NOMO-1 treated with dmso at 0.1 percent for 144 hours (cell line): ENCODE data around the gene TMEM179B.
"Not testable (repeated sequence)": the region's sequence is repeated elsewhere in the genome, so short reads cannot be mapped to it uniquely, and the experiment has no call there.

ENCODE experiments used
- DNase-seq: peaks from one replicate; lab custom pipeline; 2025; ENCODE audit not compliant: unreplicated experiment; lab: John Stamatoyannopoulos, UW

TMEM179B gene

DNA sequence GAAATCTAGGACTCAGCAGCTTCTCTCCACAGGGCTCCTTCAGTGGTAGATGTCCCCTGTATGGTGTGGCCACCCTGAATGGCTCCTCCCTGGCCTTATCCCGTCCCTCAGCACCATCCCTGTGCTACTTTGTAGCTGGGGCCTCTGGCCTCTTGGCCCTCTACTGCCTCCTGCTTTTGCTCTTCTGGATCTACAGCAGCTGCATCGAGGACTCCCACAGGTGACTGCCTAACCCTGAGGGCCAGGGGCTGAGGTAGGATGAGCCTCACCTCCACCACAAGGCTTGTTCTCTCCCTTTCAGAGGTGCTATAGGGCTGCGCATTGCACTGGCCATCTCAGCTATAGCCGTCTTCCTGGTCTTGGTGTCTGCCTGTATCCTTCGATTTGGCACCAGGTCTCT is 1.8 kb downstream of the TMEM179B start:
- no peak for DNase-seq

DNA sequence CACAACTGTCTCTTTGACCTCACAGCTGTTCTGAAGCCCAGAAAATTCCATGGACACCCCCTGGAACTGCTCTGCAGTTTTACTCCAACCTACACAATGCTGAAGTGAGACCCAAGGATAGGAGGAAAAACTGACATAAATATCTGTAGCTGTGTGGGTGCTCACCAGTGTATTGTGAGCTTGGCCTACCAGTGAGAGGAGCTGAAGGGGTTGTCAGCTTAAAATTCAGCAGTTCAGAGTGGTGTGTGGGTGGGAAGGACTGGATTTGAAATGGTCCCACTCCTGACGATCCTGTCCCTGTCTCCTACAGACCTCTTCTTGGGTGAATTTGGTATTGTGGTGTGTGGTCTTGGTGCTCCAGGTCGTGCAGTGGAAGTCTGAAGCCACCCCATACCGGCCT is 2.4 kb downstream of the TMEM179B start:
- no peak for DNase-seq

DNA sequence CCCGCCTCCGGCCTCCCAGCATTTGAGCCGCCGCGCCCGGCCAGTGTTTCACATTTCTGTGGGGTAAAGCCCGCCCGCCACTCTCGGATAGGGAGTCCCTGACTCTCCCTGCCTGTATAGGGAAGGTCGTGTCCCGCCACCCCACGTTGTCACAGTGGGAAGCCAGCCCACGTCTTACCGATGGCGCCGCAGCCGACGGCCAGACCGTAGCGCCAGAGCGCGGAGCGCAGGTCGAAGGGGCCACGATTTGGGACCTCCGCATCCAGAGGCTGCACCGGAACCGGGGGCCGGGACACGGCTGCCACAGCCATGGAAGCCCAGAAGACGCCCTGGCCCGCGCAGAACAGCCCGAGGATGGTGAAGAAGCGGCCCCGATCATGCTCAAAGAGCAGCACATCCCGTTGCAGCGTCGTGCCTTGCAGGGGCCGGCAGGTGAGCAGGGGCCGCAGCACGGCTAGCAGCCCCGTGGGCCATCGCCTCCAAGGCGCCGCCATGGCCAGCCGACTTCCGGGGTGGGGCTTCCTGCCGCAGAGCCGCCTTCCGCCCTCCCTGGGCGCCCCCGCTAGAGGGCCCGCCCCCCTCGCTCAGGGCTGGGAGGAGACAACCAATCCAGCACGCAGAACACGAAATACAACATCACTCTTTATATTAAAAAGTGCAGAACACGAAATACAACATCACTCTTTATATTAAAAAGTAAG is 4.4 kb downstream of the TMEM179B start, which contains the start of gene TMEM223:
TSS of gene TMEM223 (minus strand) at position 506 of the 701 bp plus-strand sequence. CDS start at position 494, 12 bp downstream.
- DNase-seq = peak; percentile 86

DNA sequence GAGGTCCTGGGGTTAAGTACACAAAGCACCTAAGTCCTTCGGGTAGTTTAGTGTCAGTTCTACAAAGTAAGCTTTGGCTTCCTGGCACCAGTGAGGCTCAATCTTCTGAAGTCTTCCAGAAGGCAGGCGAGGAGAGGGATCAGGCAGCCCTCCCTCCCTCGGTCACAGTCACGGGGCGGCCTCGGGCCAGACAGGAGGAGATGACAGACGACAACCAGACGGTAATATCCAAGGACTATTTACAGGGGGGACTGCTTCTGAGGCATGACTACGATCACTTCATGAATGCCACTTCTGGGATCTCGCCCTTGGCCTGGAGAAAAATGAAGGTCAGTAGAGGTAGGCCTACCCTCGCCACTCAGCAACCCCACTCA is 5.0 kb downstream of the TMEM179B start:
- no peak for DNase-seq

DNA sequence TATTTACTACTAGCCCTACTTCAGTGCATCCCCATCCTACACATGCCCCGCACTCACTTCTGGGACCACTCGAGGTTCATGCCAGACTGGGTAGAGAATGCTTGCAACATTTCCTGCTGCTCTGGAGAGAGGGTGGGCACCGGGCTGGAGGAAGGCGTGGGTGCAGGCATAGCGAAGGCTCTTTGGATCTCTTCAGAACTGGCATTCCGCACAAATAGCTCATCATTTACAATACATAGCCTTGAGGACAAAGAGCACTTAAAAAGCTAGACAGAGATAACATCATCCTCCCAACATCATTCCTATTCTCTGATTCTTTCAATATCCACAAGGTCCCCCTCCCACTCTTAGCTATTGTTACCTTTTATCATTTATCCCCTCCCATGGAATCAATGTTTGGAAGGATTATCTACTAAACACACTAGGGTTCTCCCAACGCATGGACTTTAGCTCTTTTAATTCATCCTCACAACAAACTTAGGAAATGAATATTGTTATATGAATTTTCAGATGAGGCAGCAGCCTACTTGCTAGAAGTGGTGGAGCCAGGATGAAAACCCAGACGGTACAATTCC is 7.1 kb downstream of the TMEM179B start:
- DNase-seq = no peak

DNA sequence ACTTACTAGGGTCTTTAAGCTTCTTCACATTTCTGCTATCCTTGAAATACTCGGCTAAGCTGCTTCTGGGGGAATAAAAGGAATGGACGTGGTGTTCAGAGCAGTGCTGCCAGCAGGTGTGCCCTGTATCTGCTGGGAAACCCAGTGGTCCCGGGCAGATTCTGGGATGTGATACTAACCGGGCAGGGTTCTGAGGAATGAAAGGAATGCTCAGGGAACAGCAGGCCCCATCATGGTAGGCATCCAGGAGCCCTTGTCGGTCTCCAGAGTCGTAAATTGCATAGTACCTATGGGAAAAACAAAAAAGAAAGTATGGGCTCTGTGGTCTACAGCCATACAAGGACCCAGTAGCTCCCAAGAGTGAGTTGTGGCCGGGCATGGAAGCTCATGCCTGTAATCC is 9.1 kb downstream of the TMEM179B start:
- no peak for DNase-seq

DNA sequence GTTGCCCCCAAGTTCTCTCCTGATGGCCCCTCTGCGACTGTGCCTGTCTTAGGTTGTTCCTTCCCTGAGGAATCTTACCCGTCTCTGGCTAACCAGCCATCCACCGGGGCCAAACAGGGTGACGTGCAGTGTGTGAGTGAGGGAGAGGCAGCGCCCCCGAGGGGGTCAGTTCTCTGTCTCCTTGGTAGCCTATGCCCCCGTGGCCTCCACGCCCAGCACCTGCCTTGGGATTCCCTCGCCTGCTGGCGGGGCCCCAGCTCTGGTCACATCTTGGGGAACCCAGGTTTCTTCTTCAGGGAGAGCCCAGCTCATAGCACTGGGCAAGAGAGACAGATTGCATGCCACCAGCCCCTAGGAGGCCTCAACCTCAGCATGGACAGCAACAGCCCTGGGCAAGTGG is 12.3 kb downstream of the TMEM179B start:
- no peak for DNase-seq

DNA sequence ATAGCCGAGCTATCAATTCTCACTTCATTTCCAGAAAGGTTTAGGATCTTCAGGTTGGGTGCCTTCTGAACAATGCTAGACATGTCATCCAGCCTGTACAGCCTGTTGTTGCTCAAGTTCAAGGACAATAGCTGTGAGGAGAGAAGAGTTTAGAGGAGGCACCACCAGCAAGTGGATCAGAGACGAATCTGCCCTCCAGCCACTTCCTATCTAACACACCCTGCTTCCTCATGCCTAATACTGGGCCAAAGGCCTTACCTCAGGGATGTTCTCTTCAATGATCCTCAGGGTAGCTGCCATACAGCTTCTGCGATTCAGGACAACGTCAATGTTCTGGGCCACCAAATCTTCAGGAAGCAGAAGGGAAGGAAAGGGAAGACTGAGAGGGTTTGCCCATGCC is 13.9 kb downstream of the TMEM179B start:
- DNase-seq = no peak

DNA sequence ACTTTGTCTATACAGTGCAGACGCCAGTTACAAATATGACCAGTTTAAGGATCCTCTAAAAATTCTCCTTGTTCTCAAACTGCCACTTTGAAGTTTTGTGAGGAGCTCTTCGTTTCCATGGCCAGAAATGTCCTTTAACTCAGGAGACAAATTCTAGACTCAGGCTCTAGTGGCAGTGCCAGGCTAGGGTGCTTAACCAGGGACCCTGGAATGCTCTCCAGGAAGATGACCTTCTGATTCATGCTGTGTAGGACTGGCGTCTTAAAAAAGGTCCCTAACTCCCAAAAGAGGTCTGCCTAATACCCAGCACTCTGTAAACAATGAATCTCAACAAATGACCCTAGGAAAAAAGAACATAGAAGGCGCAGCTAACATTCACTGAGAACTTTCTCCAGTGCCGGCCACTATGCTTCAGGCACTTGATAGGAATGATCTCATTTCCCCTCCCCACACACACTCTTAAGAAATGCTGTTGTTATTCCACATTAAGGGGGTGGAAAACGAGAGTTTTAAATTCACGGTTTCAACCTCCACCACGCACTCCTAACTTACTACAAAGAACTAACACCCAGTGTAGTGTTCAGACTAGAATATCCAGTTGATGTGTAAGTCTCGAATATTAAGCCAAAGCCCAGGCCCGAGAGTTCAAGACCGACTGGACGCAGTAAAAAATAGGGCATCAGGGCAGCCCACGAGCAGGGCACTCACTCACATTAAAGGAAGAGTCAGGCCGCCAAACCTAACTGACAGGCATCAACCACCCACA is 17.3 kb downstream of the TMEM179B start:
- DNase-seq = no peak

DNA sequence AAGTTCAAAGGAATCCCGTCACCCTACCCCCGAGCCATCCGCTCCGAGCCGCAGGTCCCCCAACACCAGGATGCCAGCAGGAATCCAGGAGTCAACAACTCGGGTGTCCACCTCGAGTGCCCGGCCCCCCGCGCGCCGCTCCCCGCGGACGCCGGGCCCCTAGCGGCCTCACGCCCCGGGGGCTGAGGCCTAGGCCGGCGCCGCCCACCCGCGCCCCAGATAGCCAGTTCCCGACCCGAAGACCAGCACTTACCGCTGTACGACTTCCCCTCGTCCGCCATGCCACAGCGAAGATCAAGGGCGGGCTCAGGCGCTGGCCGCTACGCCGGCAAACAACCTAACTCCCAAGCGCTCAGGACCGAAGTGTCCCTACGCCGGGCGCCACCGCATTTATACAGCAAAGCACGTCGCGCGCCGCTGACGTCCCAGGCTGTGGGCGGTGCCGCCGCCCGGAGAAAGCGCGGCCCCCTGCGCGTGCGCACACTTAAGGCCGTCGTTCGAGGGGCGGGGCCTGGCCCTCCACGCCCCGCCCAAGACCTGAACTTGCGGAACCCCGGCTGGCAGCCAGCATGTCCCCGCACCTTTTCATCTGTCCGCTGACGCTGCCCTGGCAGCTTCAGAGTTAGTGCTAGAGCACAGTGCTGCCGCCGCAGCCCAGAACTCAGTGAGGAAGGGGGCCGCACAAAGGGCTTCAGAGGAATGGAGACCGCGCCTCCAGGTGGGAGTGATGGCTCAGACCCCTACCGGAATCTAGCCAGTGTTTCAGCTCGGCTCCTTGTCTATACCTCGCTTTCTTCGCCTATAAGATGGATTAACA is 18.1 kb downstream of the TMEM179B start, which contains the start of gene NXF1:
TSS of gene NXF1 (minus strand) at position 365 of the 817 bp plus-strand sequence. CDS start at position 281, 84 bp downstream.
- peak; percentile 89 for DNase-seq

DNA sequence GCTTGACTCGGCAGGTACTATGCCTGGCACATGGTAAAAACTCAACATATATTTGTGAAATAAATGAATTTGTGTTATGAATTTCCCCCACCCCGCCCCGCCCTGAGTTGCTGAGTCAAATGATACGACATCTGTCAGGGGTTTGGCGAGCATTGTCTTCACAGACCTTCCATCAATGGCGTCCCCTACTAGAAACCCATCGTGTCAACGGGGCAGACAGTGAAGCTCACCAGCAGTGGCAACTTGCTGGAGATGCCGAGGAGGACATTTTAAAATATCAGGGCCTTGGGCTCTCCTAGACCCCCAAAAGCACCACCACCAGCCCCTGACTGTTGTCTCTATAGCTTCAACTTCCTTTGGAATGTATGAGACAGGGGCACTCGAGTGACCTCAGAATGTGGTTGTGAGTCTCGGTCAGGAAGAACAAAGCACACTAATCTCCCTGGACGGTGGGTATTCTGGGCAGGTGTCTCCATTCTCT is 18.8 kb downstream of the TMEM179B start:
- DNase-seq = no peak

DNA sequence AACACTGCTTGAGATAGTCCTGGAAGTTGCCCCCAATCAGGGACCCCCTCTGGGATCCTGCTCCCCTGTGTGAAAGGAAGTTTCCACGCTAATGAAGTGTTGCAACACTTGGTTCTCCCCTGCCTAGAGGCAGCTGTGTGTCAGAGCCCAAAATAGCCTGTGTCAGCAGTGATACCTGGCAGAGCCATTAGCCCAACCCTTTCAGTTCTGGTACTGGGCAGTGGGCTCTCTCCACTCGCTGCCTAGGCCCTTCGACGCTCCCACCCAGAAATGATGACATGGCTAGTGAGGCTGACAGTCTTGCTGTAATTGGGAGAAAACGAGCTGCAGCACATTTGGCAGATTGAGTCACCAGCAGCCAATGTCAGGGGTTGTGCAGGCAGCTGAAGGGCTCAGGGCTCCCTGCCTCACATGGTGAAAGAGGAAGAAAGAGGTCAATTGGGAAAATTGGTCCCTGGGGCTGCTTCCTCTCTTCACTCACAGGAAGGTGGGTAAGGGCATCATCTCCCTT is 19.5 kb downstream of the TMEM179B start:
- peak; percentile 84 for DNase-seq

DNA sequence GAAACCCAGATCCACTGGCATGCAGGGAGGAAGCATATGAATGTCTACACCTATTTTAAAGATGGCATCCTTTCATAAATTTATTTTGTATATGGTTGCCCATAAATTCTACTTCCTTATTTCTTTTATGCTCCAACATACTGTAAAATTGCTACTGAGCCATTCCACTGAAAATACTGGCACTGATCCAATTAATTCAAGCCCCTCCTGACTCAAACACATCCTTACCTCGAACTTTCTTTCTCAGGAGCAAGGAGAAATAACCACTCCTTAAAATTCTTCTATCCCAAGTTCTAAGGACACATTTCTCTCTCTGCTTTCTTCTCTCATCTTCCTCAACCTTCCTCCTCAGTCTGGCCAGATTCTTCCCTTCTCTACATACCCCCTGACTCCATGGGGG is 23.5 kb downstream of the TMEM179B start:
- DNase-seq = no peak

DNA sequence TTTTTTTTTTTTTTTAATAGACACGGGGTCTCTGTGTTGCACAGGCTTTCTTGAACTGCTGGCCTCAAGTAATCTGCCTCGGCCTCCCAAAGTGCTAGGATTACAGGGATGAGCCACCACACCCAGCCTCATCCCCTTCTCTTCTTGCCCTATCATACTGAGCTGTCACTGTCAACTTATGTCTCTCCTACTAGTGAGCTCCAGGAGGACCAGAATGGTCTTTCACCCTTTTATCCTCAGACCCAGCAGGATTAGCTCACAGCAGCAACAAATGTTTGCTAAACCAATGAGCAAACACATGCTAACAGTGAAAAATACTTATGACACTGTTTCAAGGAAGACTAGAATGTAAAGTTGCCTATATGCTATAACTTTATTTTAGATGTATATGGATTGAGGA is 24.5 kb downstream of the TMEM179B start:
- DNase-seq = no peak

DNA sequence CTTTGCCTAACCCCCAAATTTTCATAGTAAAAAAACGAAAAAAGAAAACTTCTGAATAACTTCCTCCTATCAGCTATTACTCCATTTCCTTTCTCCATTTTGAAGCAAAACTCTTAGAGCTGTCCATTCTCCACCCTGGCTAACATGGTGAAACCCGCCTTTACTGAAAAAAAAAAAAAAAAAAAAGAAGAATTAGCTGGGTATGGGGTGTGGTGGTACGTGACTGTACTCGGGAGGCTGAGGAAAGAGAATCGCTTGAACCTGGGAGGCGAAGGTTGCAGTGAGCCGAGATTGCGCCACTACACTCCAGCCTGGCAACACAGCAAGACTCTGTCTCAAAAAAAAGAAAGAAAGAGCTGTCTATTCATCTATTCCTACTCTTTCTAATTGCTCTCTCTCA is 29.4 kb downstream of the TMEM179B start:
- DNase-seq = peak; percentile 85

DNA sequence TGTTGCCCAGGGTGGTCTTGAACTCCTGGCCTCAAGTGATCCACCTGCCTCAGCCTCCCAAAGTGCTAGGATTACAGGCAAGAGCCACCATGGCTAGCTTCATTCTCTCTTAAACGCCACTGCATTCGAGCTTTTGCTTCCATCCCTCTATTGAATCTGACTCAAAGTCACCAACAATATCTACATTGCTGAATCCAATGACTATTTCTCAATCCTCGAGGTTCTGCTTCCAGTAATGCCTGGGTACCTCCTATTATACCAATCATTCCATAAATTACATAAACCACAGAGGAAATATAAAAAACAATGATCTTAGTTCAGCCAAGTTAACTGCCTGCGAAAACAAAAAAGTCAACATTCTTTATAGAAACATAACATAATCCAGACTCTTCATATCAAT is 29.9 kb downstream of the TMEM179B start:
- no peak for DNase-seq

DNA sequence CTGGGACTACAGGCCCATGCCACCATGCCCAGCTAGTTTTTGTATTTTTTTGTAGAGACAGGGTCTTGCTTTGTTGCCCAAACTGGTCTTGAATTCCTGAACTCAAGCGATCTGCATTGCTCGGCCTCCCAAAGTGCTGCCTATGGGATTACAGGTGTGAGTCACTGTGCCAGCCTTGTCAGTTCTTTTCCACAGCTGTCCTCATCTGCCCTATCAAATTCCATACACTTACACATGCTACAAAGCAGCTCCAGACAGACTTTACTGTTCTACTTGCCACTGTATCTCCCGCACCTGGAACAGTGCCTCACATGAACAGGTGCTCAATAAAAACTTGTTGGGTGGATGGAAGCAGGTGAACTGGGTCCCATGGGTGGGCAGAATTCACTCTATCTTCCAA is 36.5 kb downstream of the TMEM179B start:
- DNase-seq = no peak

DNA sequence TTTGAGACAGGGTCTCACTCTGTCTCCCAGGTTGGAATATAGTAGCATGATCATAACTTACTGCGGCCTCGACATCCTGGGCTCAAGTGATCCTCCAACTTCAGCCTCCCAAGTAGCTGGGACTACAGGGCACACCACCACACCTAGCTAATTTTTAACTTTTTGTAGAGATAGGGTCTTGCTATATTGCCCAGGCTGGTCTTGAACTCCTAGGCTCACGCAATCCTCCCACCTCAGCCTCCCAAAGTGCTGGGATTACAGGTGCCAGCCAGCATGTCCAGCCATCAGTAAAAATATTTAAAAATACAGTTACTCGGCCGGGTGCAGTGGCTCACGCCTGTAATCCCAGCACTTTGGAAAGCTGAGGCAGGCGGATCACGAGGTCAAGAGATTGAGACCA is 40.9 kb downstream of the TMEM179B start:
- DNase-seq = not testable (repeated sequence)

DNA sequence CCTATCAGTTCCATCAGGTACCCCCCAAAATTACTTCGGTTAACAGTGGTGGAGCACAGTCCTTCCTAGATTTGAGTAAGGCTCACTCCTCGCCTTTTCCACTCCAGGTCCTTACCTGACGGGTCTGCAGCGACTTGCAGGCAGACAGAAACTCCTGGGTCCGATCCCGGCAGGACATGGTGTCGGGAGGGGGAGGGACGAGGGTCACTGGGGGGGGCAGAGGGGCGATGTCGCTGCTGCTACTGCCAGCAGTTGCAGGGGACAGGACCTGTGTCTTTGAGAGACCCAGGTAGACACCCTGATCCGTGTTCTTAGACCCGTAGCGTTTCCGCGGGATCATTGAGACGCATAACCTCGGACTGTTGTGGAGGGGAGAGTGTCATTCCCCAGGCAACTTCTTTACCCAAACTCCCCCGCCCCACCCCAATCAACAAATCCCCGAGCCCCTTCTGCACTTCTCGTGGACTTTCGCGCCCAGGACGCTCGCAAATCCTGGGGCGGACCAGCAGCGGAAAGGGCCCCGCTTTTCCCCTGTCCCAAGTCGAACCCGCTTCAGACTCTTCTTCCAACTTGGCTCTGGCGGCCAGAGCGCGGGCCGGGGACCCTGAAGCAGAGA is 43.8 kb downstream of the TMEM179B start:
- no peak for DNase-seq

DNA sequence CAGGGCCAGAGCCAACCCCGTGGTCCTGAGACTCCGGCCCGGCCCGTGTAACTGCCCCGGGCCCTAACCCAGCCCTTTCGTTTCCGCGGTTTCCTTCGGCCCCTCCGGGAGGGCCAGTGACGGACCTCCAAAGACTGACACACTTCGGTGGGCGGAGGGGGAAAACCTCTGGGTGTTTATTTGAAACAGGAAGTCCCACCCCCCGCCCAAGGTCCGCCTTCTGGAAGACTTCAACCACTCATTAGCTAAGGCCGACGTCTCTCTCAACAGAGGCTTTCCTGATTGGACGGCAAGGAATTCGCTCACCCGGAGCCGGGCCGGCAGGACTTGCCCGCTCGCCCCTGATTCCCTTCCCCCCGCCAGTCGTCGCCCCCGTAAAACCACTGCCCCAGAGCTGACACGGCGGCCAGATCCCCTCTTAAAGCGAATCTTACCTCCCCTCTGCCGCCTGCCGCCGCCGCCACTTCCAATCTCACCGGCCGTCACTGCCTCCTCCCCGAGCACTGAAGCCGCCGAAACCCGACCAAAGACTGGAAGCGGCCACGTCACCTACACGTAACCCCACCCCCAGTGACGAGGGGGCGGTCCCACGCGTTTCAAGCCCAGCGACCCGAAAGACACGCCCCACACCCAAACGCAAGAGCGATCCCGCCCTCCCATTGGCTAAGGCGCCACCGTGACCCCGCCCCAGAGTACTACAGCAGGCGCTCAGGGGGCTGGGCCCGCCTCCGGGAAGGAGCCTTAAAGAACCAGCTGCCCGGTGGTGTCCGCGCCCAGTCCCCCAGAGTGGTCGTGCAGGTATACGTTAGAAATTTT is 44.5 kb downstream of the TMEM179B start, which contains the start of gene STX5:
TSS of gene STX5 (minus strand) at position 532 of the 816 bp plus-strand sequence. CDS start 808 bp downstream, outside the sequence.
- peak; percentile 98 for DNase-seq
